ENCODE results near the gene ALOX5AP.

GRCh38 chr13:30770929-30771328 lies 35.6 kb downstream of the ALOX5AP start:
- TF ChIP-seq CTCF (IDR thresholded peaks at IDR 0.05; ENCODE audit: low read depth, low read length) (no peak), MYC (IDR thresholded peaks at IDR 0.05; ENCODE audit: low read depth, low read length) (no peak), POLR2A (IDR thresholded peaks at IDR 0.05; ENCODE audit: extremely low read depth, insufficient read length) (no peak)

Data from NB4 (cell line).